Right atrium auricular region (tissue), 2 donors: ENCODE data around the gene PKD1L1. TPM values are rescaled to one million over a fixed set of nuclear protein-coding genes. Genes with fewer than 3 reads are reported as not detected.

Experiments used
- DNase-seq: peaks from one replicate; pipeline ENCODE4 v3.0.0-alpha.2; 2019; ENCODE audit warnings: low spot score
- H3K27ac ChIP-seq, 2 donors: fragments of 200-600 bp; sonication (generic); 1 replicate in 1 of 2; 2 replicates in 1 of 2; pipeline ENCODE4 v1.5.1; 2016 to 2019
- H3K27me3 ChIP-seq, 2 donors: fragments of 200-600 bp; sonication (generic); one replicate each; pipeline versions ENCODE4 v1.5.1 to v1.6.0; 2017 to 2019
- H3K36me3 ChIP-seq: fragments of 200-600 bp; sonication (generic); one replicate; pipeline ENCODE4 v1.5.1; 2016
- H3K4me1 ChIP-seq, 2 donors: fragments of 200-600 bp; sonication (generic); one replicate each; pipeline versions ENCODE4 v1.5.1 to v1.6.0; 2017 to 2019
- H3K4me3 ChIP-seq, 2 donors: fragments of 200-600 bp; sonication (generic); 1 replicate in 1 of 2; 2 replicates in 1 of 2; pipeline ENCODE4 v1.5.1; 2017 to 2019; ENCODE audit warnings: mild to moderate bottlenecking in 1 of 2, moderate library complexity in 1 of 2
- H3K9me3 ChIP-seq, 2 donors: fragments of 200-600 bp; sonication (generic); one replicate each; pipeline ENCODE4 v1.5.1; 2019
- total RNA-seq, 2 donors: library from RNA; depleted of rRNA; stranded (reverse); fragments of >200 nt; gene quantifications; one replicate each; pipeline ENCODE4 v1.1.0, GENCODE V29; 2016
- TF ChIP-seq, protein P1 (sequence below), 2 donors: fragments of 200-600 bp; sonication (generic); IDR thresholded peaks; one replicate each; pipeline ENCODE4 v1.5.1; 2019; ENCODE audit warnings: antibody characterized with exemption in 2 of 2

The PKD1L1 gene
- total RNA-seq, 2 donors from 2014 or later = 0.98 to 1.1 TPM

DNA sequence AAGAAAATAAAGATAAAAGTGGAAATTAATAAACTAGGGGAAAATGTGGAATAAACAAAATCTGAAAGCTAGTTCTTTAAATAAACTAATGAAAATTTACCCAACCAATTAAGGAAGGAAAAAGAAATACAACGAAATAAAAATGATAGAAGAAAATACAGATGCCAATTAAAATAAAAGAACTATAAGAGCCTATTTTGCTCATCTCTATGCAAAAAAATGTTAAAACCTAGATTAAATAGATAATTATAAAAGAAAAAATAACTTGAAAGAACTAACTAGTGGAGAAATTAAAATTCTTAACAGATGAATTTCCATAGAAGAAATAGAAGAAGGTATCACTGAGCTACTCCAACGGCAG is 32.7 kb downstream of the PKD1L1 start:
- Histone ChIP-seq H3K27ac (no peak overlapping the region), H3K4me1 (no peaks in the 10 kb centered on the region), H3K4me3 (no peak overlapping the region), H3K36me3 (no peaks in the 10 kb centered on the region), H3K9me3 (no peaks in the 10 kb centered on the region), H3K27me3 (no peaks in the 10 kb centered on the region)
- DNase-seq = no peak
- TF ChIP-seq, protein P1, sequence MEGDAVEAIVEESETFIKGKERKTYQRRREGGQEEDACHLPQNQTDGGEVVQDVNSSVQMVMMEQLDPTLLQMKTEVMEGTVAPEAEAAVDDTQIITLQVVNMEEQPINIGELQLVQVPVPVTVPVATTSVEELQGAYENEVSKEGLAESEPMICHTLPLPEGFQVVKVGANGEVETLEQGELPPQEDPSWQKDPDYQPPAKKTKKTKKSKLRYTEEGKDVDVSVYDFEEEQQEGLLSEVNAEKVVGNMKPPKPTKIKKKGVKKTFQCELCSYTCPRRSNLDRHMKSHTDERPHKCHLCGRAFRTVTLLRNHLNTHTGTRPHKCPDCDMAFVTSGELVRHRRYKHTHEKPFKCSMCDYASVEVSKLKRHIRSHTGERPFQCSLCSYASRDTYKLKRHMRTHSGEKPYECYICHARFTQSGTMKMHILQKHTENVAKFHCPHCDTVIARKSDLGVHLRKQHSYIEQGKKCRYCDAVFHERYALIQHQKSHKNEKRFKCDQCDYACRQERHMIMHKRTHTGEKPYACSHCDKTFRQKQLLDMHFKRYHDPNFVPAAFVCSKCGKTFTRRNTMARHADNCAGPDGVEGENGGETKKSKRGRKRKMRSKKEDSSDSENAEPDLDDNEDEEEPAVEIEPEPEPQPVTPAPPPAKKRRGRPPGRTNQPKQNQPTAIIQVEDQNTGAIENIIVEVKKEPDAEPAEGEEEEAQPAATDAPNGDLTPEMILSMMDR (IDR thresholded peaks at IDR 0.05) = no peak

DNA sequence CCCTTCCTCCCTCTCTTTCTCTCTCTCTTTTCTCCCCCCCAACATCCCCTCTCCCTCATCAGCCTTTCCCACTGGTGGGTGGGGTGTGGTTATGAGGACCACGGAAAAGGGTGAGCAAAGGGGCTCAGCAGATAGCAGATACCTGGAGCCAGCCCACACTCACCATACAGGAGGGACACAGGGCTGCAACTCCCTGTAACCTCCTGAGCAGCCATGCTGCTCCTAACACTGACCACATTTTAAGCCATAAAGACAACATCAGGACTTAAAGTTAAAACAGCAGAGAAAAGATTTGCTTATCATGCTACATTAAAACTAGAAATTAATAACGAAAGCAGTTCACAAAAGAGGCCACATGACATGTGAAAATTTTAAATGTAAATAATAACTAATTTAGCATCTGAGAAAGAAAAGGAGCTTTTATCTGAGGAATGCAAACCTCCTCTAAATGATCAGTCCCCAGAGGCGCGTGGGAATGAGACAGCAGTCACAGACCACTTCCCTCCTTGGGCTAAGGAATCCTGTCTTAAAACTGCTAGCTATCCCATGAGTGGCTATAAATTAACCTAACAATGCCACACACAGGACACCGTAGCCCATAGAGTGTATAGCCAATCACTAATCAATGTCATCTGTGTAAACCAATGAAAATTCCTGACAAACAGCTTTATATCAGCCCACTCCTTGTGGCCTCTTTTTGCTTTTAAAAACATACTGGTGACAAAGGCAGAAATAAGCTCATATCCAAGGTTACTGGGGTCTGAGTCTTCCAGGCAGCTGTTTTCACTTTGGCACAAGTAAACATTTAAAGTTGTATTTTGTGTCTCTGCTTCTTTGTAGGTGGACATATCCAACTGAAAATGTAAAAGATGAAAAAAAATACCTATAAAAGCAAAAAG is 33.3 kb downstream of the PKD1L1 start:
- Histone ChIP-seq H3K9me3 (no peaks in the 10 kb centered on the region), H3K36me3 (no peaks in the 10 kb centered on the region), H3K27ac (no peak overlapping the region), H3K27me3 (no peaks in the 10 kb centered on the region), H3K4me1 (no peaks in the 10 kb centered on the region), H3K4me3 (no peak overlapping the region)
- TF ChIP-seq, protein P1 (IDR thresholded peaks at IDR 0.05) = no peak
- DNase-seq = no peak

DNA sequence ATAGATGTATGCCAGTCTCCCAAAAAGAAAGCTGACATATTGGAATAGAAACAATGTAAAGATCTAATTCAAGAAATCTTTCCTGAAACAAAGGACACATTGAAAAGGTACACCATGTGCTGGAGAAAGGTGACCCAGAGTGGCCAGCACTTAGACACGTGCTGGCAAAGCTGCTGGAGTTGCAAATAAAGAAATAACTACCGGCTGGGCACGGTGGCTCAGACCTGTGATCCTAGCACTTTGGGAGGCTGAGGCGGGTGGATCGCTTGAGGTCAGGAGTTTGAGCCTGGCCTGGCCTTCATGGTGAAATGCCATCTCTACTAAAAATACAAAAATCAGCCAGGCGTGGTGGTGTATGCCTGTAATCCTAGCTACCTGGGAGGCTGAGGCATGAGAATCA is 35.9 kb downstream of the PKD1L1 start:
- Histone ChIP-seq H3K4me1 (no peaks in the 10 kb centered on the region), H3K36me3 (no peaks in the 10 kb centered on the region), H3K9me3 (no peaks in the 10 kb centered on the region), H3K4me3 (no peak overlapping the region), H3K27me3 (no peaks in the 10 kb centered on the region), H3K27ac (no peak overlapping the region)
- TF ChIP-seq, protein P1 (IDR thresholded peaks at IDR 0.05) = no peak
- no peak for DNase-seq

DNA sequence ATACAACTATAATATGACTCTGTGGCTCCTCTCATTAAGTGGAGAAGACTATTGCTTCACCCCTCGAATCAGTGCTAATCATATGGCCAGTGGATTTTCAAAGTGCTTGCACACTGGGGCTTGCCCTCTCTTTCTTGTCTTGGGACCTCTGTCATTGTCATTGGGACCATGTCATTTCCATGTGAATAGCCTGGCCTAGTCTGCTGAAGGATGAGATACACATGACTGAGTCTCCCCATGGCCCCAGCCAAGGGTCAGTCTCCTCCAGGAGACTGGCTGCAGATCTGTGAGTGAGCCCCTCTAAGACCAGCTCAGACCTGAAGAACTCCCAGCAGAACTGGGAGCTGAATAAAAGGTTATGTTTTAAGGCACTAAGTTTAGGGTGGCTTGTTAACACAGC is 39.5 kb downstream of the PKD1L1 start:
- no peaks in the 10 kb centered on the region for H3K27me3 ChIP-seq
- no peaks in the 10 kb centered on the region for H3K36me3 ChIP-seq
- no peak overlapping the region for H3K4me3 ChIP-seq
- H3K27ac ChIP-seq = no peak overlapping the region
- TF ChIP-seq, protein P1 (IDR thresholded peaks at IDR 0.05) = no peak
- no peaks in the 10 kb centered on the region for H3K9me3 ChIP-seq
- DNase-seq = no peak
- H3K4me1 ChIP-seq = no peaks in the 10 kb centered on the region

DNA sequence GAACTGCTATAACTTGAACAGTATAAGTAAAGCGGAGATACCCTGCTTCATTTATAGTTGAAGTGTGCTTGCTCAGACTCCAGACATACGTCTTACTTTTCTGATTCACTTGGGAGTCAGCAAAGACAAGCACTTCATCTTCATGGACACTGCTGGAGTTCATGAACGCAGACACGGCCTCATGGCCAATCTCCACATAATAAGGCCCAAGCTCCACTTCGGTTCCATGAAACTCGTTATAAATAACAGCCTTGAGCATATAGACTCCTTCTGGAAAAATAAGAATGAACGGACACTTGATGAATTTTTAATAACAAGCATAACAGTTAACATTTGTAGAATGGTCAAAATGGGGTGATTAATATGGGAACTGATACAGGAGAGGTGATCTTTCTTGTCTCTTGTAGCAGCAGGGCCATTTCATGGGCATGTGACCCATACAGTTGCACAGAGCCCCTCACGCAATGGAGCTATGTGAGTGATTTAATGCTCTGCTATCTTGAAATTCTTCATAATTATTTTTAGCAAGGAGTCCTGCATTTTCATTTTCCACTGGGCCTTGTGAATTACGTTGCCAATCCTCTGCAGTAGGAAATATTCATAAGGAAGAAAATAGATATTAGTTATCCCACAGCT is 40.2 kb downstream of the PKD1L1 start:
- no peak overlapping the region for H3K4me3 ChIP-seq
- no peak for DNase-seq
- TF ChIP-seq, protein P1 (IDR thresholded peaks at IDR 0.05) = no peak
- H3K36me3 ChIP-seq = no peaks in the 10 kb centered on the region
- no peaks in the 10 kb centered on the region for H3K27me3 ChIP-seq
- H3K27ac ChIP-seq = no peak overlapping the region
- H3K9me3 ChIP-seq = no peaks in the 10 kb centered on the region
- no peaks in the 10 kb centered on the region for H3K4me1 ChIP-seq
